Measurements from ENCODE around the gene ATG9B.
"Not testable (repeated sequence)": the region's sequence is repeated elsewhere in the genome, so short reads cannot be mapped to it uniquely, and the experiment has no call there.

Gene ATG9B

DNA sequence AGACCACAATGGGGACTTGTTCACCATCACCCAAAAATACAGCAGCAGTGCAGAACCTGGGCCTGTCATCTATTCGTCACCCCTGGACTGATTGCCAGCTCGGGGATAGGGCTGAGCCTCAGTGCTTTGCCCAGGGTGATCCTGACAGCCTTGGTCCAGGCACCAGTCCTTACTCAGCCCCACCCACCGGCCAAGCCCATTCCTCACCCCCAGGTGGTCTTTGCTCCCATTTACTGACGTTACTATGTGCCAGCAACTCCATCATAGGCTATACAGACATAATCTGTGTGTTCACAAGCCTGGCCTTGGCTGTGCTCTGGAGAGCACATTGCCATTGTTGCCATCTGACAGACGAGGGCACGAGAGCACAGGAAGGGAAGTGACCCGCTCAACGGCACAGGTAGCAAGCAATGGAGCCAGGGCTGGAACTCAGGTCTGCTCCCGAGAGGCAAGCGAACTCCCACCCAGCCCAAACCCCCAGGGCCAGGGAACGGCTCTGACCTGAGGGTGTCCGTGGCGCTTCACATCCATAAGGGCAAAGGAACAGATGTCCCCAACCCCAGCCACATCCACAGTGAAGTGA, 6.8 kb downstream of the ATG9B start:
- no peak for DNase-seq (ENCODE audit: low read depth in 4 of 4, low spot score in 1 of 4)

DNA sequence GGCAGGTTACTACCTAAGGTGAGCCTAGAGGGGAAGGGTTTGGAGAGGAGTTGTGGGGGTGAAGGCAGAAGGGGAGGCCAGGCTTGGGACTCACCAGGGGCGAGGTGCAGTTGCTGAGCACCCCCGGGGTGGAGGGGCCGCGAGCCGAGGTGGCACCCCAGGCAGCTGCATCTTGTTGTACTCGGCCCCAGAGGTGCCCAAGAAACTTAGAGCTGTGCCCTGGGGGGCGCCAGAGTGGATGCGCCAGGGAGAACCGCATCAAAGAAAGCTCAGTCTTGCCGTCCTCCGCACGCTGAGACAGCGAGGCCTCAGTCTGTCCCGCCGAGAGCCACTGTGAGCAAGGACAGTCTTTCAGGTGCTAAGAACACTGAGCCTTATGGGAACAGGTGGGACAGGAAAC, 7.4 kb downstream of the ATG9B start:
- DNase-seq (ENCODE audit: low read depth in 4 of 4, low spot score in 1 of 4): no peak

GRCh38 chr7:151016505-151016904, 7.8 kb downstream of the ATG9B start:
- no peak for DNase-seq (ENCODE audit: low read depth in 4 of 4, low spot score in 1 of 4)

GRCh38 chr7:151015967-151016366, 8.3 kb downstream of the ATG9B start:
- no peak for DNase-seq (ENCODE audit: low read depth in 4 of 4, low spot score in 1 of 4)

DNA sequence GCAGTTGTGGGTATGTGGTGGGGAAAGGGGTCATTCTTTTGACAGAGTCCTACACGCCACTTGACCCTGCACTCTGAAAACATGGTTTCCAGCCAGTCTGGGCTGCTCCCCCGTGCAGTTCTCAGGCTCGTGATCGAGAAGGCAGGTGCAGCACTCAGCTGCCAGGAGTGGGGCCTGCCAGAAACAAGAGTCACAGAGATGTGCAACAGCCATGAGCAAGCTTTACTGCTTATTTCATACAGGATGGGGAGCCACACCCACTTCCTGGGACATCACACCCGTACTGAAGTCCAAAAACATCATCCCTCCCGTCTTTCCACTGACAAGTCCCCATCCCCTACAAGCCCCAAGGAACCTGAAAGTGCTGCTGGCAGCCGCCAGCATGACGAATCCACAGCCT, 9.3 kb downstream of the ATG9B start:
- no peak for DNase-seq (ENCODE audit: low read depth in 4 of 4, low spot score in 1 of 4)

GRCh38 chr7:151013733-151014497, 10.4 kb downstream of the ATG9B start:
- peak; percentile 57 to 77 (median 70) for DNase-seq (ENCODE audit: low read depth in 4 of 4, low spot score in 1 of 4)

- no peak for DNase-seq (ENCODE audit: low read depth in 4 of 4, low spot score in 1 of 4)
Observed at GRCh38 chr7:151013356-151013732, 10.9 kb downstream of the ATG9B start.

GRCh38 chr7:151012911-151013347, 11.4 kb downstream of the ATG9B start:
- DNase-seq (ENCODE audit: low read depth in 4 of 4, low spot score in 1 of 4): no peak

- no peak for DNase-seq (ENCODE audit: low read depth in 4 of 4, low spot score in 1 of 4)
Observed at GRCh38 chr7:151012031-151012692, 12.1 kb downstream of the ATG9B start.

- not testable (repeated sequence) for DNase-seq (ENCODE audit: low read depth in 4 of 4, low spot score in 1 of 4)
Observed at GRCh38 chr7:151011616-151012015, 12.7 kb downstream of the ATG9B start.

GRCh38 chr7:151011097-151011409, 13.2 kb downstream of the ATG9B start:
- DNase-seq (ENCODE audit: low read depth in 4 of 4, low spot score in 1 of 4): no peak

DNA sequence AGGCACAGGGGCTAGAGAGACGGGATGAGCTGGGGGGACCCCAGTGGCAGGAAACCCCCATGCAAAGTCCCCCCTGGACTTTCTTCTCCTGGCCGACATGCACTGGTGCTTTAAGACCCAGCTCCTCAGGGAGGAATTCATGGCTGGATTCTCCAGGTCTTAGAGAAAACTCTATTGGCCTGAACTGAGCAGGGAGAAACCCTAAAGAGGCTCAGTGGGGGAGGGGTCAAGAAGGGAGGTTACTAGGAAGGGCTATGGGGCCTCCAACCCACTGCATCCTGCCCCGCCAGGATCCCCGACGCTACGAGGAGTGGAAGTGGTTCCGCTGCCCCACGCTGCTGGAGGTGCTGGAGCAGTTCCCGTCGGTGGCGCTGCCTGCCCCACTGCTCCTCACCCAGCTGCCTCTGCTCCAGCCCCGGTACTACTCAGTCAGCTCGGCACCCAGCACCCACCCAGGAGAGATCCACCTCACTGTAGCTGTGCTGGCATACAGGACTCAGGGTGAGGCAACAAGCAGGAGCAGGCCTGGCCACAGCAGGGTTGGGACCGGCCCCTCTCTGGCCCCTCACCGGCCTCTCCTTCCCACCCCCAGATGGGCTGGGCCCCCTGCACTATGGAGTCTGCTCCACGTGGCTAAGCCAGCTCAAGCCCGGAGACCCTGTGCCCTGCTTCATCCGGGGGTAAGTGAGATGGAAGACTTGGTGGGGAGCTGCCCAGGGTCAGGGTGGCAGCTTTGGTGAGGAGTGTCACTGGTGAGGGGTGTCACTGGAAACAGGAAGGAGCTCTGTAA, 13.8 kb downstream of the ATG9B start:
- no peak for DNase-seq (ENCODE audit: low read depth in 4 of 4, low spot score in 1 of 4)

DNA sequence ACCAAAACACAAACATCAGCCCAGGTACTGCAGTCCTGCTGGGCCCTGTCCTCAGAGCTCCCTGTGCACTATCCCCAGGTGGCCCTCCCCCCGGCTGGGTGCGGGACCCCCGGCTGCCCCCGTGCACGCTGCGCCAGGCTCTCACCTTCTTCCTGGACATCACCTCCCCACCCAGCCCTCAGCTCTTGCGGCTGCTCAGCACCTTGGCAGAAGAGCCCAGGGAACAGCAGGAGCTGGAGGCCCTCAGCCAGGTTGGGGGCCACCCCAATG, 14.3 kb downstream of the ATG9B start:
- no peak for DNase-seq (ENCODE audit: low read depth in 4 of 4, low spot score in 1 of 4)

- DNase-seq (ENCODE audit: low read depth in 4 of 4, low spot score in 1 of 4): no peak
Observed at GRCh38 chr7:151009327-151010036, 14.8 kb downstream of the ATG9B start.

DNA sequence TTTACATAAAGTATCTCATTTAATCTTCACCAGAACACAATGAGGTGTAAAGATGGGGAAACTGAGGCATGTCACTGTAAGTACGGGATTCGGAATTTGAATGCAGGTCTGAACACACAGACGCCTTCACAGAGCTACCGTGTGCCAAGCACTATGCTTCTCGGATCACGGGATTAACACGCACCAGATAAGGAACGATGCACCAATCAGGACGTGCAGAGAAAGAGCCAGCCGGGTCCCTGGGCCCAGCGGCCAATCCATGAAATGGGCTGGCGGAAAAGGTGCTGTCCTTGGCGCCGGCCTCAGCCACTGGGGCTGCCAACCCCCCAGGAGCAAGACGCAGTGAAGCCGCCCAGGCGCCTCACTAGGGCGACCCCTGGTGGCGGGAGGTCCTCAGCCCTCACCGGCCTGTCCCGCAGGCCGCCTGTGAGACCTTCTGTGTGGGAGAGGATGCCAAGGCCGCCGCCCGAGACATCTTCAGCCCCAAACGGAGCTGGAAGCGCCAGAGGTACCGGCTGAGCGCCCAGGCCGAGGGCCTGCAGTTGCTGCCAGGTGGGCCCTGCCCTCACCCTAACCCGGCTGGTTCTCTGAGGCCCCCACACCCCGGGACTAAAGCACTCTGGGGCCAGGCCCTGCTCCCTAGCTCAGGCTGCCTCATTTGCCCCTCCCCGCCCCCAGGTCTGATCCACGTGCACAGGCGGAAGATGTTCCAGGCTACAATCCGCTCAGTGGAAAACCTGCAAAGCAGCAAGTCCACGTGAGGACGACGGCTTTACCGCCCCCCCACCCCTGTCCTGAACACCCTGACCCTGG, 15.6 kb downstream of the ATG9B start:
- peak; percentile 57 to 79 (median 76) for DNase-seq (ENCODE audit: low read depth in 4 of 4, low spot score in 1 of 4)

GRCh38 chr7:151008143-151008510, 16.2 kb downstream of the ATG9B start:
- DNase-seq (ENCODE audit: low read depth in 4 of 4, low spot score in 1 of 4): no peak

DNA sequence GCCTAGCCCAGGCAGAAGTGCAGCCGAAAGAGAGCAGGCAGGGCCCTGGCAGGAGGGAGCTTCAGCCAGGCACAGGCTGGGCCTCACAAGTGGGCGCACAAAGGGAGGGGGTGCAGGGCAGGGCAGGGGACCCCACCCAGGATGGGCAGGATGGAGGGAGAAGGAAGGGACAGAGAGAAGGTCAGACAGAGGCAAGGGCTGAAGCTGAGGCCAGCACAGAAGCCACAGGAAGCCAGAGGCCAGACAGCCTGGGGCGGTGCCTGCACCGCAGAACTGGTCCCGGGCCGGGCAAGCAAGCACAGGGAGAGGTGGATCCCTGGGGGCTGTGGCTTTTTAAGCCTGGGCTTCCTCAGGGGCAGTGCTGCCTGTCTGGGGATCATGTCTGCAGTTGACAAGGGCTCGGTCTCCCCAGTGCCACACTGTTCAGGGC, 16.8 kb downstream of the ATG9B start:
- DNase-seq (ENCODE audit: low read depth in 4 of 4, low spot score in 1 of 4): no peak

- DNase-seq (ENCODE audit: low read depth in 4 of 4, low spot score in 1 of 4): no peak
Observed at GRCh38 chr7:151006590-151007300, 17.5 kb downstream of the ATG9B start.

- no peak for DNase-seq (ENCODE audit: low read depth in 4 of 4, low spot score in 1 of 4)
Observed at GRCh38 chr7:151005566-151005965, 18.7 kb downstream of the ATG9B start.

GRCh38 chr7:151003572-151003971, 20.7 kb downstream of the ATG9B start:
- no peak for DNase-seq (ENCODE audit: low read depth in 4 of 4, low spot score in 1 of 4)
